Measurements from ENCODE around the gene SERTM1.

SERTM1 gene

GRCh38 chr13:36712290-36712689 lies 38.5 kb downstream of the SERTM1 start:
- DNase-seq, result no peak

GRCh38 chr13:36712770-36713169 lies 39.0 kb downstream of the SERTM1 start:
- DNase-seq, result no peak

GRCh38 chr13:36713887-36714286 lies 40.1 kb downstream of the SERTM1 start:
- peak; percentile 2 for DNase-seq

- DNase-seq, result no peak
Measured at GRCh38 chr13:36715841-36716240, 42.0 kb downstream of the SERTM1 start.

- no peak for DNase-seq
Measured at GRCh38 chr13:36717017-36717416, 43.2 kb downstream of the SERTM1 start.

GRCh38 chr13:36717966-36718545 lies 44.2 kb downstream of the SERTM1 start:
- no peak for DNase-seq

GRCh38 chr13:36718686-36719085 lies 44.9 kb downstream of the SERTM1 start:
- DNase-seq, result no peak

GRCh38 chr13:36724141-36724540 lies 50.3 kb downstream of the SERTM1 start:
- DNase-seq, result no peak

- DNase-seq, result no peak
Measured at GRCh38 chr13:36725936-36726335, 52.1 kb downstream of the SERTM1 start.

GRCh38 chr13:36728006-36728405 lies 54.2 kb downstream of the SERTM1 start:
- no peak for DNase-seq

GRCh38 chr13:36736119-36736726 lies 62.4 kb downstream of the SERTM1 start:
- peak; percentile 72 for DNase-seq

- DNase-seq, result no peak
Measured at GRCh38 chr13:36737524-36738083, 63.8 kb downstream of the SERTM1 start.

GRCh38 chr13:36745436-36745835 lies 71.6 kb downstream of the SERTM1 start:
- DNase-seq, result no peak

GRCh38 chr13:36746051-36746450 lies 72.2 kb downstream of the SERTM1 start:
- no peak for DNase-seq
